ENCODE results near the gene SCARB1.

The SCARB1 gene

DNA sequence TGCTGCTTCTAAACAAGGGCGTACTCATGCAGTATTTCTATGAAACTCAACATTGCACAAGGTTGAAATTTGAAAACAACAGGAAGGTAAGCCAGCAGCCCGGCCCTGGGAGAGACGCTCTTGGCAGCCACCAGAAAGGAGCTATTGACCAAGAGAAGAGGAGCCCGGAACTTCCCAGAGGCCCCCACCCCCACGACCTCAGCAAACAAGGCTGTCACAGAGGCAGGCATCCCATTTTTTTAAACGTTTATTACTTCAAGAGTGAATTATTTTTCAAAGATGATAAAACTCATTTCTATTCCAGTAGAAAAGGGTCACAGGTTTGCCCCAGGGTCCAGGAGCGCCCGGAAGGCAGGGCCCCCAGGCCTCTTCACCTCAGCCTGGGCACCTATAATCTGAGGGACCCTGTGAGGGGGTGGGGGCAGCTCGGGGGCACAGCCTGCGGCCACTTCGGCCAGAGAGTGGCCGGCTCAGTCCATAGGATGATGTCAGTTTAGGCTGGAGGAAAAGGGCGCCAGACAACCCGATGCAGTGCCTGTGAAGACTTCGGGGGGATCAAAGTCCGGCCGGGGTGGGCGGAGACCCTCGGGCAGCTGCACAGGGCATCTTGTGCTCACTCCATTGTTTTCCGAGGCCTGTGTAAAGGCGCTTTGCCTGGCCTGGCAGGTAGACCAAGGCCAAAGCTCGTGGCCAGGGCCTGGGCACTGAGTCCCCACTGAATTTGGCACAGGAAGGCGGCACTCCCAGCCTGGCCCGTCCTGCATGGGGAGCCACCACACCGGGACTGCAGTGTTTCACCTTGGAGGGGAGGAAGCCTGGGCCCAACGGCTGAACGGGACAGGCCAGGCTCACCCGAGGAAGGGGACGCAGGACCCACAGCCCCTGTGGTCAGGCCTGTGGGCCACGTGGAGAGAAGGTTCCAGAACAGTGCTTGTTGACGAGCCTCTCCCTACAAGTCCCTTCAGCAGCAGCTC, 86.0 kb downstream of the SCARB1 start:
- no peak for DNase-seq (ENCODE audit: low read depth in 2 of 2, low spot score in 1 of 2)

DNA sequence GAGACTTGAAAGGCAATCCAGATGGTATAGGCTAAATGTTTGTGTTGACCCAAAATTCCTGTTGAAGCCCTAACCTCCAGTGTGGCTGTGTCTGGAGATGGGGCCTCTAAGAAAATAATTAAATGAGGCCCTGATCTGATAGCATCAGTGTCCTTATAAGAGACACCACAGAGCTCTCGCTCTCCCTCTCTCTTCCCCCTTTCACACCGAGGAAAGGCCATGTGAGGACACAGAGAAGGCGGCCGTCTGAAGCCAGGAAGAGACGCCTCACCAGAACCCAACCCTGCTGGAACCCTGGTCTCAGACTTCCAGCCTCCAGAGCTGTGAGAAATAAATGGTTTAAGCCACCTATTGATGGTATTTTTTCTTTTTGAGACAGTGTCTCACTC, 87.5 kb downstream of the SCARB1 start:
- DNase-seq (ENCODE audit: low read depth in 2 of 2, low spot score in 1 of 2) = no peak

DNA sequence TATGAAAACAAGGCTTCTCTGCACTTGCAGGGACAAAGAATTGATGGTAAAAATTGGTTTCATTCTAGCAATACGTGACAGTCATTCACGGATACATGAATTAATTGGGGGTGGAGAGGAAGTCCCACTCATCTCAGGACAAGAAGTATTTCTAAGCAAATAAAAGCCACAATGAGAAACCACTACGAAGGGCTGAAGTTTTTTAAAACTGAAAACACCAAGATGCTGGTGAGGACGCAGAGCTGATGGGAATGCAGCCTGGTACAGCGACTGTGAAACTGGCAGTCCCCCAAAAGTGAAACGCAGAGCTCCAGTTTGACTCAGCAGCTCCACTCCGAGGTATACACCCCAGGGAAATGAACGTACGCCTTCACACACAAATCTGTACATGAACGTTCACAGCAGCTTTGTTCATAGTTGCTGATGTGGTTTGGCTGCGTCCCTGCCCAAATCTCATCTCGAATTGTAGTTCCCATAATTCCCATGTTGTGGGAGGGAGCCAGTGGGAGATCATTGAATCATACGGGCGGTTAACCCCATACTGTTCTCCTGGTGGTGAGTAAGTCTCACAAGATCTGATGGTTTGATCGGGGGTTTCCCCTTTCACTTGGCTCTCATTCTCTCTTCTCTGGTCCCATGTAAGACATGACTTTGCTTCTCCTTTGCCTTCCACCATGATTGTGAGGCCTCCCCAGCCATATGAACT, 89.0 kb downstream of the SCARB1 start:
- peak in 1 of 2 donors; percentile 36 for DNase-seq (ENCODE audit: low read depth in 2 of 2, low spot score in 1 of 2)

DNA sequence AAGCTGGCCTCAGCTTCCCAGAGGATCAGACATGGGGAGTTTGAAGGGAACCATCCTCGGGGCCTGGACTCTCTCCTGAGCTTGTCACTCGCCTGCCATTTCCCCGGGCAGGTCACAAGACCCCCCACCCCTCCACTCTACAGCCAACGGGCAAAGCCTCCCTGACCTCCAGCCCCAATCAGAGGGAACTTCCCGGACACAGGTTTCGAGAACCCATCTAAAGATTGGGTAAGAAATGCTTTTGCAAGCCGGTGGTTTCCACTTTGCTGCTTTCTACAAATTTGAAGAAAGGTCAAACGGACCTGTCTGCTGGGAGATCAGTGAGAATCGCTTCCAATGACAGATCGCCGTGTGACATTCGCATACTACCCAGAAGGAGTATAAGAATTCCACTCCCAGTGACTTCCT, 89.6 kb downstream of the SCARB1 start:
- DNase-seq (ENCODE audit: low read depth in 2 of 2, low spot score in 1 of 2) = no peak

DNA sequence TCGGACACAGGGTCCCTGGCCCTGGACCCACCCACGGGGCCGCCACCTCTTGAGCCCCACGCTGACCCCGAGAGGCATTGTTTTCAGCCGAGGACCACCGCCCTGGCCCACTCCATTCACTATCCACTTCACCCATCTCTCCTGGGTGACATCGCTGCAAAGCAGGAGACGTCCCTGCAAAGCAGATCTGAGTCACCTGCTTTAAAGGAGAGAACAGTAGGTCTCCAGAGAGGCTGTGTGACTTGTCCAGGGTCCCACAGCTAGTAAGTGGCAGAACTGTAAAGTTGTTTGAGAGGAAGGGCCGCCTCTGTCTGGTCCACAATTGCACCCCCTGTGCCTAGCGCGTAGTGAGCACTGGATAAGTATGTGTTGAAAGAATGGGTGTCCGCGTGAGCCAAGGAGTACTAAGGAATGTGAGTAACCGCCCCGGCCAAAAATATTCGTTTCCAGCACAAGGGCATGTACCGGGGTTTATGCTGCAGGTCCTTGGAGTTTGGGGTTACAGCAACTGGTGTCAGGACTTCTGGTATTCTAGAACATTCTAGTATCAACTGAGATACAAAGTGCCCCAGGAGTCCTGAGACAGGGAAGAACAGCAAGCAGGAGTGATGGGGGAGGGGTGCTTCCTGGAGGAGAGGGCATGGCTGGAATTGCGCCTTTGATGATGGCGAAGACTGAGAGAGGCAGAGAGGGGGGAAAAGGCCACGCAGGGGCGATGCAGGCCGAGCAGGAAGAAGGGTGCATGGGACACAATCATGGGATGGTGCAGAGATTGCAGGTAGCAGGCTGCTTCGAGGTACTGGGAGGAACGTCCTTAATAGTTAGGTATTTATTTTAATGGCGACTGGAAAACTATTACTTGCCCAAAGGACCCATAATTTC, 91.1 kb downstream of the SCARB1 start:
- DNase-seq (ENCODE audit: low read depth in 2 of 2, low spot score in 1 of 2) = no peak

DNA sequence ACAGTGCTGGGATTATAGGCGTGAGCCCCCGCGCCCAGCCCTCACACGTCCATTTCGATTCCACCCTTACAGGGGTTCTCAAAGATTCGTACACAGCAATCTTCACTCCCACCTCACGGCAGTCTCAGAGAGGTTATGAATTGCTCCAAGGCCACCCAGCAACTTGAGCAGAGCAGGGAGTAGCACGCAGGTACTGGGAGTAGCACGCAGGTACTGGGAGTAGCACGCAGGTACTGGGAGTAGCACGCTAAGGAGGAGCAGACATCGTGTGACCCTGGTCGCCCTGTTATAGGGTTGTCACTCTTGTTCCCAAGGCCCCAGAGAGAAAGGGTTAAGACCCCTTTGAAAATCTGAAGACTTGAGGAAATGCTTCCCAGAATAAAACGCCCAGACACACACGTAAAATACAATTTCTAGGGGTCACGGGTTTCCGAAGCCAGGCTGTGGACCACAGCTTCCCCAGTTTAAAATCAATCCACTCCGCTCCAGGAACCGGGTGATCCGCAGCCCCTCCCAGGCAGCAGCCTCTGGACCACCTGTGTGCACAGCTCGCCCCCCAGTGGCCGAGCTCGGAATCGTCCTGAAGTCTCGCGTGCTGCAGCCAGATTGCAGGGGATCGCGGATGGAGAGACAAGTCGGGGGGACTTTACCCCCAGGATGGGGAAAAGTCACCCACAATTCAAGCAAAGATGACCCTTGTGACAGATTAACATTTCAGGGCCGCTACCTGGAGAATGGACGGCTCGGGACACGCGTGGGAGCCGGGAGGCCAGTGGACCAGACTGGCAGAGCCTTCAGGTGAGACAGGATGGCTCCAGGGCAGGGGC, 92.0 kb downstream of the SCARB1 start:
- DNase-seq (ENCODE audit: low read depth in 2 of 2, low spot score in 1 of 2) = peak; percentile 62 to 71

DNA sequence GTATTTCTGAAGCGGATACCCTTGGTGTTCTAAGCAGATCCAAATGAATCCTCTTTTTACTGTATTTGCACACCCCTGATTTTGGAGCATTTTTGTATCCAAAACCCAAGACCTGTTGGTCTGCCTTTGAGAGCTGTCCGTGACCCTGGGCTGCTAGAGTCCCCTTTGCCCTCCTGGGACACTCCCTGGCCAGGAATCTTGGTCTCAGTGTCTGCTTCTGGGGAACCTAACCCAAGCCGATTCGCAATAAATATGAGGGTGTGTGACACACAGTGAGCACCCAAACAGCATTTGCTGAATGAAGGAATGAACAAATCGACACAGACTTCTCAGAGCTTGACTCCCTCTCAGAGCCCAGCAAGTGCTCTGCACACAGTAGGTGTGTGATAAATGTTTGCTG, 92.9 kb downstream of the SCARB1 start:
- no peak for DNase-seq (ENCODE audit: low read depth in 2 of 2, low spot score in 1 of 2)

DNA sequence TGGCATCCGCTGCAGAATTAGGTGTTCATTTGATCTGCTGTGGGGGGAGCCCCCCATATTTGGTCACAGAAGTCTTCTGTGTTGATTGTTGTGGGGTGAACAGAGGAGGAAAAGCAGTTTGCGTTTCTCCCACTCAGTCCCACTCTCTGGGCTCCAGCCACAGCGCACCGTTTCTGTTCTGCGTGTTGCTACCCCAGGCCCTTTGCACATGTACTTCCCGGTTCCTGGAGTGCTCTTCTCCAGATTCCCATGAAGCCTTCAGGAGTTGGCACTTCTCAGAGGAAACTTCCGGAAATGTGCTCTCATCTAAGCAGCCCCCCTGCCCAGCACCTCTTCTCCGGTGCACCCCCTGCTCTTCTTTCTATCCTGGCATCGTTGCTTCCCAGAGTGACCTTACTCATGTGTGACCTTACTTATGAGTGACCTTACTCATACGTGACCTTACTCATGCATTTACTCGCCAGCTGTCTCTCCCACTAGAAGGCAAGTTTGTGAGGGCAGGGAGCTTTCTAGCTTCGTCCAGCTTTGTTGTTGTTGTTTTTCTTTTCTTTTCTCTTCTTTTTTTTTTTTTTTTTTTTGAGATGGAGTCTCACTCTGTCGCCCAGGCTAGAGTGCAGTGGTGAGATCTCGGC, 93.7 kb downstream of the SCARB1 start:
- no peak for DNase-seq (ENCODE audit: low read depth in 2 of 2, low spot score in 1 of 2)

DNA sequence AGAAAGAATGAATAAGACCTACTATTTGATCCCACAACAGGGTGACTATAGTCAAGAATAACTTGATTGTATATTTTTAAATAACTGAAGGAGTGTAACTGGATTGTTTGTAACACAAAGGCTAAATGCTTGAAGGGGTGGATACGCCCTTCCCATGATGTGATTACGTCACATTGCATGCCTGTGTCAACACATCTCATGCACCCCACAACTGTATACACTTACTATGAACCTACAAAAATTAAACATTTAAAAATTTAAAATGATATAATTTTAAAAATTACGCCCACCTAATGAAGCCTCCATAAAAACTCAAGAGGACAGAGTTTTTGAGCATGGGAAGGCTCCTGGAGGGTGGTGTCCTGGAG, 94.5 kb downstream of the SCARB1 start:
- DNase-seq (ENCODE audit: low read depth in 2 of 2, low spot score in 1 of 2) = no peak

DNA sequence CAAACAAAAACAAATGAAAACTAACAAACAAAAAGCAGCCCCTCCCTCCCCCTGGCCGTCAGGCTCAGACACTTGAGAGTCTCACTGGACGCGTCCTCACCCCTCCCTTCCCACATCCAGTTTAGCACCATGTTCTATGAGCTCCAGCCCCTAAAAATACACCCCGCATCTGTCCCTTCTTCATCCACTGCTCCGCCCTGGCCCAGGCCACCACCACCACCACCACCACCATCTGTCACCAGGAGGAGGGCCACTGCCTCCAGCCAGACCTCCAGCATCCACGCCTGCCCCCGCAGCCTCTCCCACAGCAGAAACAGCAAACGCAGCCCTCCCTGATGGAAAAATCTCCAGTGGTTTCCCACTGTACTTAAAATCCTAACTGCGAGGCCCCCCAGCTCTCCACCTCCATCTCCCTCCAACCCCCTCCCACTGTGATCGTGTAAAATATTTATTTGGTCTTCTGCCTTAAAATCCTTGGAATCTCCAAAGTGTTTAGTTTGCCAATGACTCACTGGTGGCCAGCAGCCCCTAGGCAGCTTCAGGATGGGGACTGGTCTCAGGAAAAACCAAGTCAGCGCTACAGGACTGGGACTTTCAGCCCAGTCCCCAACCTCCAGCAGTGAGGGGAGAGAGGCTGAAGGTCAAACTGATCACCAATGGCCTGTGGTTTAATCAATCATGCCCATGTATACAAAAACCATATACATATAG, 95.1 kb downstream of the SCARB1 start:
- DNase-seq (ENCODE audit: low read depth in 2 of 2, low spot score in 1 of 2) = no peak

DNA sequence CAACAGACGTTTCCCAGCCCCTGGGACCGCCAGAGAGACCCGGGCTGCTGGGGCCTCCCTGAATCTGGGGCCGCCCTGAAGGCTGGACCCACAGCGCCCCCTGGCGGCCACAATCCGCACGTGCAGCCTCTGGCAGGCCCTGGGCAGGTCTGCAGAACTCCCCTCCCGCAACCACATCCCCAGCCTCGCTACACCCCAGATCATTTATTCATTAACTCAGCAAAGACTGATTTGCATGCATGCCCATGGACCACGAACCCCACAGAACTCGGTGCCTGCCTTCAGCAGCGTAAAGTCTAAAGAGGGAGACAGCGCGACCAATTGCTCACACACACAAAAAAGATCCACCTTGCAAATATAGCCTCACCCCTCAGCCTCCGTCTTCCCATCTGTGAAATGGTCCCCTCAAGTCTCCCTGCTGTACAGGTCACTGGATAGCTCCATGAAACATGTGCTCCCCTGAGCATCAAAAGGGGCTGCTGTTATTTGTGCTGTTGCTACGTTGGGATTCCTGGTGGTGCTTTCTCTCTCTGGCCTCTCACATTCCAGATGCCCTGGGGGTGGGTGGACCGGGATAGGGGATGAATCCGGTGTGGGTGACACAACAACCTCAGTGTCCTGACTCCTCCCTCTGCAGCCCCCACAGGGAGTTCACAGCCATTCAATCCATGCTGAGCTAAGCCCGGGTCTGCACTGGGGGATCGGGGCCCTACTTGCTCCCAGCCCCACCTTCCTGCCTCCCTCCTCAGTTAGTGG, 96.4 kb downstream of the SCARB1 start:
- DNase-seq (ENCODE audit: low read depth in 2 of 2, low spot score in 1 of 2) = peak; percentile 56 to 75

DNA sequence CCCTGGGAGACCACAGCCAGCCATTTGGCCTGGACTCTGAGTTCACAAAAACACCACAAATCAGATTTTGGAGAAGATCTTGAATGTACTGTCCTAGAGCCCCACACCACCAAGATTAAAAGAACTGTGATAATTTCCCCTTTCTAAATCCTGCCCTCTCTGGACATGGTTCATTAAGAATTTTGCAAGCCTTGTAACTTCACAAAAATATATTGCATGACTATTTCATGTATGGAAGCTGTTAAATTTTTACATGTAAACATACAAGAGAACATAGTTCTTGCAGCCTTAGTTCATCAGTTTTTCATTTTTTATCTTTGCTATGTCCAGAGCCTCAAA, 97.0 kb downstream of the SCARB1 start:
- no peak for DNase-seq (ENCODE audit: low read depth in 2 of 2, low spot score in 1 of 2)

DNA sequence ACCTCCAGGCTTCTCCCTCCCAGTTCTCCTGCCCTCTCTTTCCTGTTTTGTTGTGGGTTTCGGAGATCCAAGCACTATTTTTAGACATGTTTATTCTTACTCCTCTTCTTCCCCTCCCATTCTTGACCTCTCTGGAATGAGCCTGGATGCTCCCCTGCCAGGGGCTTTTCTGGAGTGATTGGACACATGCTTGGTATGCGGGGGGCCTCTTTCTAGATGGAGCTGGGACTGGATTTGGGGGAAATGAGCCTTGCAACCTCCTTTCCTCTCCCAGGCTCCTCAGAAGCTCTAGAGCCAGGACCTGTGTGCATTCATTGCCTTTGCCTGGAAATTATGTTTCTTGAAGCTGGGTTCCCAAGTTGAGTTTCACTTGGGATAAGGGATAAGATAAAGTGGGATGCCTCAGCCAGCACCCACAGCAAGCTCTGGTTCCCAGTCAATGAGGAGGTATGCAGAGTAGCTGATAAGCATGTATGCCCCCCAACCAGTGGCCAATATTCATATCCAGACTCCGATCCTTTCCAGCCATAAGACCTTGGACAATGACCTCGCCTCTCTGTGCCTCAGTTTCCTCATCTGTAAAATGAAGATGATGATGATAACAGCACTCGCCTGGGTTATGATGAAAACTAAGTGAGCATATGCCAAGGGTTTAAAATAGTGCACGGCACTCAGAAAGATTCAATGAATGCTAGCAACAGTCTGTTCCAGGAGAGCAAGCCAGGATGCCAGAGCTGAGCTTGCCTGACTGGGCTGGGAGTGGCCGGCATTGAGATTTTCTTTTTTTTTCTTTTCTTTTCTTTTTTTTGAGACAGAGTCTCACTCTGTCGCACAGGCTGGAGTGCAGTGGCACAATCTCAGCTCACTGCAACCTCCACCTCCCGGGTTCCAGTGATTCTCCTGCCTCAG, 97.8 kb downstream of the SCARB1 start:
- DNase-seq (ENCODE audit: low read depth in 2 of 2, low spot score in 1 of 2) = no peak

DNA sequence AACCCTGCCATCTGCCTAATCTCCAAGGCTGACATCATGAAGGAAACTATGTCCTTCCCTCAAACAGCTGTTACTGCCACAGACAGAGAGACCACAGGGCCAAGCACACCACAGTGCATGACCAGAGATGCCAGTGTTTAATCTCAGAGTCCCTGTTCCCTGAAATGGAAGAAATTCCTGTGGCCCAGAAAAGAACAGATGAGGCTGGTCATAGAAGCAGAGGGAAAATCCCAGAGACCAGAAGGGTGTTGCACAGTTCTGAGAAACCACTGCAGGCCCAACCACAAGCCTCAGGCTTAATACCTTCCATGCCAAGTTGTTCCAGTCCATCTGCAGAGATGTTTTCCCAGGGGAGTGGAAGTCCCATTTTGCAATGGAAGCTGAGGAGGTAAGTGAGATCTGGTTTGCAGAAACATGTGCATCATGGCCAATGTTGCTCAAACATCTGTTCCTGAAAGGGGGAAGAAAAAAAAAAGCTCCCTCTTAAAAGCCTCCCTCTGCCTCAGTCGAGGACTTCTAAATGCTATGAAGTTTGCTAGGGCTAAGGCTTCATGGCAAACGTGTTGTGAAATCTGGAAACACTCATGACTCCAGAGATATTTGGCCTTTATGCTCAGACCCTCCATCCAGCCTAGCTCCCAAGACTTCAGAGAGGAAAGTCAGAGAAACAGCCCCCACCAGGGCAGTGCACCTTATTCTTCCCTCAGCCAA, 98.6 kb downstream of the SCARB1 start:
- no peak for DNase-seq (ENCODE audit: low read depth in 2 of 2, low spot score in 1 of 2)

DNA sequence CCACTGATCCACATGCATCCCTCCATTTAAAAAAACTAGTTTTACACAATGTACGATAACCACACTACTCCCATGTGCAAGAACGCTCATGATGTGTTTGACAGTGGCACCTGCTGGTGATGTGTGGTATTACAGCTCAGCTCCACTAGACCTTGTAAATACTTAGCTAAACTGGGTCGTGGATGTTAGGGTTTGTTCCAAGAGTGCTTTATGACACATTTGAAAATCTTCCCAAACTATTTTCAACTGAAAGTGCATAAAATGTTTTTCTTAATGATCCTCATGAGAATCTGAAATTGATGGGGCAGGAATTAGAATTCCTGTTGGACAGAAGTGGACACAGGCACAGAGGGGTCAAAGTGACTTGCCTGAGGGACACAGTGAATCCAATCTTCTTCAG, 99.2 kb downstream of the SCARB1 start:
- DNase-seq (ENCODE audit: low read depth in 2 of 2, low spot score in 1 of 2) = peak in 1 of 2 donors; percentile 27

DNA sequence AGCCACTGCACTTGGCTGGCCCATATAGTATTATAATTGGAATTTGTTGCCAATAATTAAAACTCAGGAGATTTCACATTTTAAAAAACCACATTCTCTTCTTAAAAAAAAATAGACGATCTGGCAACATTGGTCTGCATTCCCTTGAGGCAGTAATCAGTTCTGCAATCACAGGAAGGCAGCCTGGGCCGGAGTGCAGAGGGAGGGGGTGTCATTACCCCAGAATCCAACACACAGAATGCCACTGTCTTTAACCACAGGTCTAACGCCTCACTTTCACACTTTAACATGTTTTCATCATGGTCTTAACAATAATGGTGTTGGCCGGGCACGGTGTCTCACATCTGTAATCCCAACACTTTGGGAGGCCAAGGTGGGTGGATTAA, 100.1 kb downstream of the SCARB1 start:
- DNase-seq (ENCODE audit: low read depth in 2 of 2, low spot score in 1 of 2) = no peak
